ENCODE results near the gene KCND3.

The KCND3 gene

DNA sequence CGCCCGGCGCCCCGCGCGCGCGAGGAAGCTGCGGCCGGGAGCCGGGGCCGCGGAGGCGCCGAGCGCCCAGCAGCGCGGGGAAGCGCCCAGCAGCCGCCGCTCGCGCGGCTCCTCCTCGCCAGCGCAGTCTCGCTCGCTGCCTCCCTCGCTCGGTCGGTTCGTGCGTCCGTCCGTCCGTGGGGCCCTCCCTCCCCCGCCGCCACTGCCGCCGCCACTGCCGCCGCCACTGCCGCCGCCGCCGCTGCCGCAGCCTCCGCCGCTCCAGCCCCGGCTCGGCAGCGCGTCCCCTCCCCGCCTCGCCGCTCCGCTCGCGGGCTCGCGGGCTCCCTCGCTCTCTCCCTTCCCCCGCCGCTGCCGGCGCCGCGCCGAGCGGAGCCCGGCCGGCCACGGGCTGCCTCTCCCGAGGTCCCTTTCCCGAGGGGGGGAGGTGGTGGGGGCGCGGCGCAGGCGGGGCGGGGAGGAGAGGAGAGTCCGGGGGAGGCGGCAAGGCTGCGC lies at the start of gene KCND3:
Gene KCND3 (minus strand): TSS at position 138 of the 495 bp plus-strand sequence.
- DNase-seq (ENCODE audit: low spot score): no peak

DNA sequence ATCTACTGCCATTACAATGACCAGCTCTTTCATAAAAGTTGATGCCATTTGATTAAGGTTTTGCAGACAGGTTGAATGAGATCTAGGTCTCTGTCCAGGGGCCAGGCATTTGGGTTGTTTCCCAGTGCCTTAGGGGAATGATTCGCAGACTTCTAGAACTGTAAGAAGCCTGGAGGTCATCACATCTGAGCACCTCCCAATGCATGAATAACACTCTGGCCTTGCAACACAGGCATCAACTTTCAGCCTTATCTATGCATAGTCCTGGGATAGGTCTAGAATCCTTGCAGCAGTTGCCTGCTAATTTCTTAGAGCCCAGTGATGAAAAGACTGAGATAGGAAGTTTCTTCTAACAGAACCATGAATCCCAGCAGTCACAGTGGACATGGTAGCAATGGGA lies 44.8 kb upstream of the KCND3 start:
- no peak for DNase-seq (ENCODE audit: low spot score)

DNA sequence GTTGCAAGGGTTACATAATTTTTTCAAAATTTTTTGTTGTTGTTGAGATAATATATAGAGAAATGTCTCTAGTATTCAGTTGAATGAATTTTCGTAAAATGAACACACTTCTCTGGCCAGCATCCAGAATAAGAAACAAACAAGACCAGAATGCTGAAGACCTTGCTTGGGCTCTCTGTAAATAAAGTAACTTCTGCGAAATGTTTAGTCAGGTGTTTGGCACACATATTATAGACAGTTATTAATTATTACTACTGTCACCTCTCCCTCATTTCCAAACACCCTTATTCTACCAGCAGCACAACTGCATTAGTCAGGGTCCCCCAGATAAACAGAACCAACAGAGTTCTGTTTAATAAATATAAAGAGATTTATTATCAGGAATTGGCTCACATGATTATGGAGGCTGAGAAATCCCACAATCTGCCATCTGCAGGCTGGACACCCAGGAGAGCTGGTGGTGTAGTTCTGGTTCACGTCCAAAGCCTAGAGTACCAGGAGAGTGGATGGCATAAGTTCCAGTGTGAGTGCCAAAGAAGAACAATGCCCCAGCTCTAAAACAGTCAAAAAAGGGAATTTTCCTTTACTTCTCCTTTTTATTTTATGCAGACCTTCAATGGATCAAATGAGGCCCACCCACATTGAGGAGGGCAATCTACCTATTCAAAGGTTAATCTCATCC lies 44.1 kb upstream of the KCND3 start:
- DNase-seq (ENCODE audit: low spot score): no peak

DNA sequence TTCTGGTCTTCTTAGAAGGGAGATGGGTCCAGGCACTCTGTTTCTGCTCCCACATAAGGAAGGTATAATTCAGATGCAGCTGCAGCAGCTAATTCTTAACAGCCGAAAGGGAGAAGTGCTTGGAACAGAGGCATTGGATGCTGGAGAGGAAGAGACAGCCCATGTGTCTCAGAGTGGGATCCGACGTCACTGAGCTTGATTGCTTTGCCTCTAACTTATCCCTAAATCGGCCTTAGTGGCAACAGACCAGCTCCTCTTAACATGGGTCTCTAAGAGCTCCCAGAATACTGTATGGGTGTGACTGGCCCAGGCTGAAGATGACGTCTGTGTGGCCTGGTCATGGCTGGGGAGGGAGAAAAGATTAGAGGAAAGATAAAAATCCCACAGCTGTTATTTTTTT lies 40.7 kb upstream of the KCND3 start:
- DNase-seq (ENCODE audit: low spot score): no peak

DNA sequence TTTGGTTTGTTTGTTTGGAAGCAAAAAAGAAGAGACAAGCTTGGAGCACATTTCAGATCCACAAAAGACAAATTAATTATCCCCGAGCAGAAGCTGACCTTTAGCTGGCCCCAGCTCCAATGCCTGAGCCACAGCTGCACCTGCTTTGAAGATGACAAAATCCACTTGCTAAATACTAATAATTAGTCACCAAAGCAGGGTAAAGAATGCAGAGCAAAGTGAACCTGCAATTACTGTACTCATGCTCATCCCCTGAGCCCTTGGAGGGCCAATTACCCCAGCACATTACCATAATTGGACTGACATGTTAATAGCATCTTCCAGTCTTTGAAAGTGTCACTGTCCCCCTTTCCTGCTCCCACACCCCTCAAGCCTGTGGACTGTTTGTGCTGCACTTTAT lies 38.2 kb upstream of the KCND3 start:
- no peak for DNase-seq (ENCODE audit: low spot score)

DNA sequence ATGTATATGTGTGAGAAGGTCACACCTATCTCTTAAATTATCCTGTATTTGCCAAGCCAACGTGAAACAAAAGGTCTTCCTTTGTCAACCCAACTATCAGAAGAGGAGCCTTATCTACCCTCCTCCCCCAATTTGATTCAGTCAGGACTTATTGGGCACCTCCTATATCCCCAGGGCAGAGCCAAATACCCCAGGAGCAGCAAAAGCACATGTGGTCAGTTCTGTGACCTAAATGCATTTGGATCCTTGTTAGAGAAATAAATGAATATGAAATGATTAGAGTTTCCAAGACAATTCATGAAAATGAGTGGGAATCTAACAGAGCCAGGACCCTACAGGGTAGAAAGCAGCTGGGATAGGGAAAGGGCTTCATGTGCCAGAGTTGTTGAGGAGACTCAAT lies 37.0 kb upstream of the KCND3 start:
- DNase-seq (ENCODE audit: low spot score): no peak

DNA sequence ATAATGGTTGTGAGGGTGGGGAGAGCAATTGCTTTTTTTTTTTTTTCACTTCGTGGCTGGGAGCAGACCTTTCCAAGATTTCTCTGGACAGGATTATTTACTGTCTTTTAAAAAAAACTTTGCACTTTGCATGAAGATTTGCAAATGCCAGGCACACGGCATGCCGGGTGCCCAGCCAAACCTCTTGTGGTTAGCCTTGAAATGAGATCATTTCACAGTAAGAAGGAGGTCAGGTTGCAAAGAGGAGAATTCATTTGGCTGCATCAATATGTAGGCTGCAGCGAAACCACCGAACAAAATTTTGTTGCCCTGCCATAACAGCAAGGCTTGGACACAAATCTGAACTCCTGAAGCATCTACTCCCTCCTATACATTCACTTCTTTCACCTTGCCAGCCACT lies 36.5 kb upstream of the KCND3 start:
- no peak for DNase-seq (ENCODE audit: low spot score)

DNA sequence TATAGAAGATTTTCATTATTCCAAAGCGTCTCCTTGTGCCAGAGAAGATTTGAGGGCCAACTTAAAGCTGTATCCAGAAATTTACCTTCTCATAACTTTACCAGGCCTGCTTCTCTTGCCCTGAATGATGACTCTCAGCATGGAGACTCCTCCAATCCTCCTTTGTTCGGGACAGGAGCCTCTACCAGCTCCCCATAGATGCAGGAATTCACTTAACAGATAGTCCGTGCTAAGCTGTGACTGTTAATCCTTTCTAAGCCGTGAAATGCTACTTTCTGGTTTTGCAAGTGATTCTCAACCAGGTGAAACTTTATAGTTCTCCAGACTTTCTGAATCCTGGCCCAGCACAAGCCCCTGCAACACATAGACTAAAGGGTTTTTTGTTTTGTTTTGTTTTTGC lies 31.8 kb upstream of the KCND3 start:
- no peak for DNase-seq (ENCODE audit: low spot score)

DNA sequence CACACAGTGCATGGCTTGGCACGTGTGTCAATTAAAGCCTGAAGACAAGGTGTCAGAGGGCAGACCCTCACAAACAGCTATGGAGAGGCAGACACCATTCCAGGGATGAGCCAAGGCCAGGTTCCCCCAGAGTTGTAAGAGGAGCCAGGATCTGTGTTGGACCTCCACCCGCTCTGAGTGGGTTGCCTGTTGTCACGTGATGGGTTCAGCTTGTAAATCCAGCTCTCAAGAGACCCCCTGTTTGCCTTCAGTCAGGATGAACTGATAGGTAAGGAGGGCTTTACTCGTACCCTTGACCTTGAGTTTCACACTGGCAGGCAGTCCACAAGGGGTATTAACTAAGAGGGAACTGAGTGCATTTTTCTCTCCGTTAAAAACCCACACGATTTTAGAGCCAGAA lies 27.7 kb upstream of the KCND3 start:
- DNase-seq (ENCODE audit: low spot score): no peak

DNA sequence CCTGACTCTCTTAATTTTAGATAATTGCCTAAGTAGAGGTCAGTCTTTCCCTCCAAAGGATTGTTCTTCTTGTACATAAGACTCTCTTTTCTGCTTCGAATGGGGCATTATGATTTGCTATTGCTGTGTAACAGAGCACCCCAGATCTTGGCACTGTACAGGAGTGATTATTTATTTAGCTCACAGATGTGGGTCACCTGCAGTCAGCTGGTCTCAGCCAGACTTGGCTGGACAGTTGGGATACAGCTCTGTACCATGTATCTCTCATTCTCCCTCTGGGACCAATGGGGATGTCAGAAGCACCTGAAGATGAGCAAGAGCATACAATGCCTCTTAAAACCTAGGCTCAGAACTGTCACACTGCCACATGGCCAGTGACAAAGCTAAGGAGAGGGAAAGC lies 23.4 kb upstream of the KCND3 start:
- no peak for DNase-seq (ENCODE audit: low spot score)

DNA sequence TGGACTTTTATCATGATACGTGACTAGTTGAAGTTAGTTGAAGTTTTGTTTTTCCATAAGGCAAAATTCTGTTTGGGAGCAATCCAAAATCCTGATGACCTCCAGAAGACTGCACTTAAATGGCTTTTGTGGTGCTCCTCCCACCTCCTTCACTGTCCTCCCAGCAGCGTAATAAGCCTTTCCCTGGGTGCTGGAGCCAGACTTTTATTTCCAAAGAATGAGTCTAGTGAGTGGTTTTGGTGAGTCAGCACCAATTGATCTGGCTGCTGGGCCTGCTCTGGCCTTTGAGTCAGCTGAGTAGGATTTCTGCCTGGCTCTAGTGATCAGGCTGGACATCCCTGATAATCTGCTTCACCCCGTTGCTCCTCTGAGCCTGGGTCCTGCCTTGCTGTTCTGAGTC lies 21.7 kb upstream of the KCND3 start:
- DNase-seq (ENCODE audit: low spot score): peak; percentile 13

DNA sequence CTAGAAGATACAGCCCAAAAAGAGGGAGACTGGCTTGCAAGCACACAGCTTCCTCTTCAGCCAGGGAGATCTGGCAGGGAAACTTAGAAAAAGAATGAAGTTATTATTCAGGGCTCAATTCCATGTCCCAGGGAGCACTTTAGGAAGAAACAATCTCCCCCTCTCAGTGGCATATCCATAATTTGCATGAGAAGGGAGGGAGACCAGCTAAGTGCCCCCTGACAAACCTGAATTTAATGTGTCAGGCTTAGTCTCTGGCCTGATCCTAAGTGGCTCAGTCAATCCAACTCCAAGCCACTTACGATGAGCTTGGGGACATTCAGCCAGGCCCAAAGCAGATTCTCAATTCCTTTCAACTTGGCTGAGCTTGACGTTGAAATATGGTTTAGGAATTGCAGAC lies 17.7 kb upstream of the KCND3 start:
- DNase-seq (ENCODE audit: low spot score): no peak

DNA sequence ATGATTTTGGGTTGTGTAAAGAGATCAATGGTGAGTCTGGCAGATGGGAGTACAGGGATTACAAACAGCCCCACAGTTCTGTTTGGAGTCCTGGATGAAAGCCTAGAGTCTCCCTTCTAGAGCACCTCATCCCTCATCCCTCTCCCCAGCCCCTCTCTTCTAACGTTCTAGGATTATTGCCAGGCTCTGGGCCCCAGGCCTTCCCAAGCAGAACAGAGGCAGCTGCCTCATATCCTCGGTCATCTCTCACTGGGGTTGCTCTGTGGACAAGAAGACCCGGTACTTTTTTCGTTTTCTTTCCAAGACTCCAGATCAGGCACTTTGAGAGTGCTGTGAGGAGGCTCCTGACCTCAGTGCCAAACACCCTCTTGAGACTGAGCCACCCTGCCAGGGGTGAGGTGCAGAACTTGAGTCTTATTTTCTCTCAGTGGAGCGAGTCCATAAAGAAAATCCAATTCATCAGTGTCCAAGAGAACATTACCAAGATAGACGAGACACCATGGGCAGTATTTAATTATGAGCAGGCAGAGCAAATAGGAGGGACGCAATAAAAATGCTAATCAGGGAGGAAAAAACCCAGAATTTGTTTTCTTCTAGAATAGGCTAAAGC lies 17.1 kb upstream of the KCND3 start:
- DNase-seq (ENCODE audit: low spot score): no peak

DNA sequence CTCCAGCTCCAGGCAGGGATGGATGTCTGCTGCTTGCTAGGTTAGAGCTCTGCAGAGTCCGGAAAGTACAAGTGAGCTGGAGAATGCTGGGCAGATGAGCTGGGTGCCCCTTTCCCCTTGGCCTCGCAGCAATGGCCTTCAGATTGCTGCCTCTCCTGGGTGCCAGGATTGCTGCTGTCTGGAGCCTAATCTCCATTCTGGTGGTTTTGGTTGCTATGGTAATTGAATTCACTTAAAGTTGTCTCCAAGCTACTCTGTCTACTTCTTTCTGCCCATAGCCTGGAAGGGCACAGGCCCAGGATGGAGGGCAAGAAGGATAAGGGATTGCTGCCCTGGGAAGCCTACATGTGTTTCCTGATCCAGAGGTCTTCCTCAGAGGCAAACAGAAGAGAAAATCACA lies 14.6 kb upstream of the KCND3 start:
- no peak for DNase-seq (ENCODE audit: low spot score)

DNA sequence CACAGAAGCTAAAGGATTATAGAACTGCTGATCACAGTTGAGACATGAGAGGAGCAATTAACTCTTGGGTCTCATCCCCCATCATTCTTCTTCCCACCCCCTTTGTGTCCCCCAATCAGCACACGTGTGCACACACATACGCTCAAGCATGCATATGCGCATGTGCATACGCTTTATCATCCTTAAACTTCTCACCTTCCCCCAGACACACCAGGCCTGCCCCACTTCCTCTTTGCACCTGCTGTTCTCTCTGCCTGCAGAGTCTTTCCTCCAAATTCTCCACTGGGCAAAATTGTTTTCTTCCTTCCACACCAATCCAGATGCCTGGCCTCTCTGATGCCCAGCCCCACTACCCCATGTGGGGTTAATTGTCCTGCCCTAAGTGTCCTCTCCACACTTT lies 13.0 kb upstream of the KCND3 start:
- no peak for DNase-seq (ENCODE audit: low spot score)

DNA sequence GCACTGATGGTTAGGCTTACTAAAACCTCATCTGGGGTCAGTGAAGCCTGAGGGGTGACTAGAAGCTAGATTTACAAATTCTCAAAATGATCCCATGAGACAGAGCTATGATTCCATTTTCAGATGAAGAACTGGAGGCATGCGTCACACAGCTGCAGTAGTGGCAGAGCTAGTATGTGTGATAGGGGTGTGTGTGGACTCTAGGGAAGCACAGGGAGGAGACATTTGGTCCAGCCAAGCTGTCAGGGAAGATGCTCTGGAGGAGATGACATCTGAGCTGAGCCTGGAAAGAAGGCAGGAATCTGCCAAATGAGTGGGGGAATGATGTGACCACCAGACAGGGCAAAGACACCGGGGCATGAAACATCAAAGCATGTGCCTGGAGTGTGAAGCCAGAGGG lies 12.0 kb upstream of the KCND3 start:
- no peak for DNase-seq (ENCODE audit: low spot score)

DNA sequence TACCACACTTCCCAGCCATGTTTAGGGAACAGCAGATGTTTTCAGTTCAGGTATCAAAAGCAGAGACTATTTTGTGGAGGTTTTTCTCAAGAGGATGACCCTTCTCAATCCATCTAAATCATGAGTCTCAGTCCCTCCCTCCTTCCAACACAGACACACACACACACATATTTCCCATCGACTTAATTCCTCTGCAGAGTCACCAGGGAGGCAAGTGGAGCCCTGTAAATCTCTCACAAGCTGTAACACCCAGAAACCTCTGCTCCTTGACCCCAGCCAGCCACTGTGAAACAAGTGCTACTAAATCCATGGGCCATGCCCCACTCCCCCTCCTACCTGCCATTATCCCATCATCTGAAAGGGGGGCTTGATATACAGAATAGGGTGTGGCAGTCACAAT lies 10.6 kb upstream of the KCND3 start:
- DNase-seq (ENCODE audit: low spot score): no peak

DNA sequence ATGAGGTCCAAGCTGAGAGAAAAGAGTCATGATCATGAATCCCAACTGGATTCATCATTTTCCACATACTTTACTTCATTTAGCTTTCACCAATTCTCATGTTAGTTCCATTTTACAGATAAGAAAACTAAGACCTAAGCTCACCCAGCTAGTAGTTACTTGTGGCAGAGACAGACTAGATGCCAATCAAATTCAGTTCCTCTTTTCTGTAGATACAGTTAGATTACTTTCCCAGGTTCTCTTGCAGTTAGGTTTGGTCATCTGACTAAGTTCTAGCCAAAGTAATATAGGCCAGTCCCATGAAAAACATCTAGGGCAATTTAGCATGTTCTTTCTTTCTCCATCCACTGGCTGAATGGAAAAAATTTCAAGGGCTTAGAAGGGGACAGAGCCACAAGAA lies 8.9 kb upstream of the KCND3 start:
- DNase-seq (ENCODE audit: low spot score): no peak

DNA sequence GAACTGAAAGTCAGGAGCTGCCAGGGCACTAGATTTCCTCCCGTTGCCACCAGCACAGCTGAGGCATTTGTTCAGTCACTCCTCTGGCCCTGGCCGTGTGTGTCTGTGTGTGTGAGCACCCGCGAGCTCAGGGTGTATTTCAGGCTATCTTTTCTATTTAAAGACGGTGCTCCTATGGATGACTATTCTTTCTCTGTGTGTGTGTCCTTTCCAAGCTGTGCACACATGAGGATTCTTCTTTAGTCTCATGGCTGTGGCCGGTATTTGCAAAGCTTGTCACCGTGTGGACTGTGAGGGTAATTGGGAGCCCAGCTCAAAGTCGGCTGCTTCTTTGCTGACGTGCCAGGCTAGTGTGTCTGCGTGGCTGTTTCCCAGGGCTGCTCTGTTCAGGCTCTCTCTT lies 3.0 kb upstream of the KCND3 start:
- no peak for DNase-seq (ENCODE audit: low spot score)

DNA sequence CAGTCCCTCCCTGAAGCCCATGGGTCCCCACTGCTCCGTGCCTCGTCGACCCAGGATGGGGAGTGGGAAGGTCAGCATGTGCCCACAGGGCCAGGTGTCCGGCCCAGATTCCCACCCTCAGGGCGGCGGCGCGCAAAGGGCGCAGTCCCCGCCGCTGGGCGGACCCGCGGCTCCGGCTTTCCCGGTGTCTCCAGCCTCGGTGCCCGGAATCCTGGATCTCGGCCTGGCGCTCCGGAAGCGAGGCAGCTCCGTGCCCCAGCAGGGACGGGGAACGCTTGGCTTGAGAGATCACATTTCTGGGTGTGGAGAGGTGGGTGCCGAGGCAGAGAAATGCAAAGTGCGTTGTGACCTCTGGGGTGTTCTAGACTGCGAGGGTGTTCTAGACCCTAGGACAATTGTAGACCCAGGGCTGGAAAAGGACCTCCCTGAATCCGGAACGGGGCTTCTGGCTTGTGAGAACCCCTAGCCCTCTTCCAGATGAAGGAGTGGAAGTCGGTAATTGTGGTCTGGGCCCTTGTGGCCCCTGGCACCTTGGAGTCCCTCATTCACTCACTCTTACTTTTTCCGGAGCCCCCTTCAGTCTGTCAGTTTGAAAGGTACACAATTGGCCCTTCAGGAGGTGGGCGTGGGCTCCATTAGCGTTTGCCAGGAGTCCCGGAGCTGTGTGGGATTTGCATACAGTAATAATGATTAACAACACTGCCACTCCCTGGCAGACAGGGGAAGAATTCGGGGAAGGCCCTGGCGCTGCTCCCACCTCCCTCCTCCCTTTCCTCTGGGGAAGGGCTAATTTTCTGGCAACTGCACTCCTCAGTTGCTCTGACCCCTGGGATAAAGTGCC lies 1.6 kb upstream of the KCND3 start:
- peak; percentile 13 for DNase-seq (ENCODE audit: low spot score)

DNA sequence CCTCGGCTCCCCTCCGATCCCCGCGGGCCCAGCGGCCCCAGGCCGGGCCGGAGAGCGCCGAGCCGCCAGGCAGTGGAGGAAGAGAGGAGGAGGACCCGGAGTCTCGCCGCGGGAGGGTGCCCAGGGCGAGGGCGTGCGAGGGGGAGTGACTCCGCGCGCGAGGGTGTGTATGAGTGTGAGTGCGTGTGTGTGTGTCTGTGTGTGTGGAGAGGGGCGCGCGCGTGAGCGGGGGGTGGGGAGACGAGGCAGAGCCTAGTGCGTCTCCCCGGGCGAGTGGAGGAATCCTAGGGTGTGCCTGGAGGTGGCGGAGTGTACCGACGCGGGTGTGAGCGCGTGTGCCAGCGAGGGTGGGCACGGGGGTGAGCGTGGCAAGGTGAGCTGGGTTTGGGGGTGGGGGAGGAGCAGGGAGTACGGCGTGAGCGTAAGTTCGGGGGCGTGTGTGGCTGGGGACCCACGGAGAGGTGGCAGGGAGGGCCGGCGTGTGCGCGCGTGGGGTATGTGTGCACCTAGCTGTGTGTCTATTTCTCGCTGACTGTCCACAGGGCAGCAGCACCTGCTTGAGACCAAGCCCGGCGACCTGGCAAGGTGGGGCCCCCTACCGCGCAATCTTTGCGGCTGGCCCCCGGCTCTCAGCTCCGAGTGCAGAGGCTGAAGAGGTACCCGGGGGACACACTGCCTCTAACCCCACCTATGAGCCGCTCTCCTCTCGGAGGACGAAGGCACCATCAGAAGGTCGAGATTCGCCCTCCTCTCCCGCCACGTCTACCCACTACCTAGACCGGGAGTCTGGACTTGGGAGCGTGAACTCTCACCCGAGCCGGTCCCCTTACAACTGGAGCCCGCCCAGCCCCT lies 784 bp upstream of the KCND3 start:
- DNase-seq (ENCODE audit: low spot score): no peak

DNA sequence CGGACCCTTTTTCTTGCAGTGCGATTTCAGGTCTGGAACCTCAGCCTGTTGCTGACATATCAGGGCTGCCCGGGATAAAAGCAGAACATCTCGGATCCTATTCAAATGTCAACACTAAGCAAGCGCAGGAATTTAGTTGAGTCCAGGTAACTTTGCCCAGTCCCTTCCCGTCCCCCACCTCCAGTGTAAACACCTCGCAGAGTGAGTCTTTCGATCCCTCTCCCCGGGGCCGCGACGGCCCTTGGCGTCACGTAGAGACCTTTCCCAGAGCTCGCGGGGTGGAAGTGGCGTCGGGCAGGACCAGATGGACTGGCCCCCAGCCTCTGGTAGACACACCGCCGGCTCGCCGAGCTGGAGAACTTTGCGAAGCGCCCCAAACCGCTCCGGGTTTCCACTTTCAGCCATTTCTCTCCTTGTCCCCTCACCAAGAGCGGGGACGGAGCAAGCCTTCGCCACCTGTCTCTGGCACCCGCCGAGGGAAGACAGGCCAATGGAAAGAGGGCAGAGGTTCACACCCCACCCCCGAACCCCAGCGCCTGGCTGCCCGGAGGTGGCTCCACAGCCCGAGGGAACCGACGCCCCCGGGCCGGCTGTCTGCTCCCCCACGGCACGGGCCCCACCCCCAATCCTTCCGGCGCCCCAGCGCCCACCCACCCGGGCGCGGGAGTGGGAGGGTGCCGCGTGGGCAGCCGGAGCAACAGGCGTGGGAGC lies 570 bp downstream of the KCND3 start:
- DNase-seq (ENCODE audit: low spot score): no peak

Data from COLO829 (cell line).